Activated CD8-positive, alpha-beta T cell treated with anti-CD3 and anti-CD28 coated beads for 36 hours (primary cell): Measurements from ENCODE around the gene TTF1. TPM values are rescaled to one million over a fixed set of nuclear protein-coding genes. Genes with fewer than 3 reads are reported as not detected.

Experiments used
- ATAC-seq: fragments of 200-7000 bp; cut with Tn5 transposase; one replicate; pipeline ENCODE4 v1.10.0; 2021; ENCODE audit warnings: mild to moderate bottlenecking, moderate library complexity
- CTCF ChIA-PET: fragments of 350-600 bp; sonication (Branson Sonifier 250); formaldehyde crosslinking; loops from one replicate; lab custom pipeline; 2021; ENCODE audit warnings: antibody characterized with exemption; lab: Charles Lee
- POLR2A ChIA-PET: fragments of 350-600 bp; sonication (Branson Sonifier 250); formaldehyde crosslinking; loops from one replicate; lab custom pipeline; 2021; ENCODE audit warnings: antibody characterized with exemption; lab: Charles Lee
- DNase-seq: peaks from one replicate; pipeline ENCODE4 v3.0.0-alpha.2; 2020
- H3K27ac Mint-ChIP-seq: one replicate; pipeline ENCODE4 v1.8.0; 2021; ENCODE audit warnings: mild to moderate bottlenecking, mixed read lengths
- H3K27me3 Mint-ChIP-seq: one replicate; pipeline ENCODE4 v1.8.0; 2021; ENCODE audit warnings: mixed read lengths
- H3K36me3 Mint-ChIP-seq: one replicate; pipeline ENCODE4 v1.8.0; 2021; ENCODE audit warnings: low read depth, mixed read lengths
- H3K4me1 Mint-ChIP-seq: one replicate; pipeline ENCODE4 v1.8.0; 2021; ENCODE audit warnings: low read depth, mixed read lengths
- H3K4me3 Mint-ChIP-seq: one replicate; pipeline ENCODE4 v1.8.0; 2021; ENCODE audit warnings: mild to moderate bottlenecking, moderate library complexity, mixed read lengths
- H3K9me3 Mint-ChIP-seq: one replicate; pipeline ENCODE4 v1.8.0; 2021; ENCODE audit warnings: mixed read lengths
- CTCF ChIP-seq: fragments of 200-600 bp; IDR thresholded peaks from one replicate; pipeline ENCODE4 v1.8.0; 2022; ENCODE audit warnings: antibody characterized with exemption, mild to moderate bottlenecking
- intact Hi-C: fragments of 100-400 bp; cut with micrococcal nuclease; formaldehyde crosslinking; loops from one replicate; pipeline ENCODE4 v1.10.0; 2022
- total RNA-seq, 2 experiments: library from RNA; stranded (reverse); gene quantifications; one replicate each; pipeline ENCODE4 v1.2.3, GENCODE V29; 2021

Gene TTF1
- total RNA-seq, 2 experiments from 2014 or later, result 38.2 to 38.3 TPM

- Mint-ChIP-seq H3K9me3 (no peaks in the 10 kb centered on the region), H3K4me3 (no peak overlapping the region), H3K36me3 (no peaks in the 10 kb centered on the region), H3K27ac (no peak overlapping the region), H3K4me1 (no peaks in the 10 kb centered on the region), H3K27me3 (peaks cover 46% of the 10 kb centered on the region)
- ATAC-seq, result no peak
- no peak for TF ChIP-seq CTCF
- ChIA-PET POLR2A (no interaction called here), CTCF (interaction anchor here (1.5 kb wide), 1 partner anchor 13 kb away, joined by 4 read pairs; no protein-coding TSS in a partner anchor)
- intact Hi-C loops, result no loop called here
- DNase-seq, result no peak
These were observed 18.4 kb upstream of the TTF1 start for GRCh38 chr9:132424857-132425674.

- no peak for DNase-seq
- no peak for TF ChIP-seq CTCF
- ATAC-seq, result no peak
- CTCF ChIA-PET, result interaction anchor here (1.3 to 2.4 kb wide), 2 partner anchors 11 to 126 kb away, joined by 3 to 5 read pairs; no protein-coding TSS in a partner anchor
- POLR2A ChIA-PET, result no interaction called here
- Mint-ChIP-seq H3K4me3 (no peak overlapping the region), H3K4me1 (no peaks in the 10 kb centered on the region), H3K9me3 (no peaks in the 10 kb centered on the region), H3K27me3 (peaks cover 49% of the 10 kb centered on the region), H3K27ac (no peak overlapping the region), H3K36me3 (no peaks in the 10 kb centered on the region)
- intact Hi-C loops, result no loop called here
These were observed 16.9 kb upstream of the TTF1 start for GRCh38 chr9:132423503-132423902.

GRCh38 chr9:132422574-132422973 lies 15.9 kb upstream of the TTF1 start:
- DNase-seq (no peak), ATAC-seq (no peak)
- Mint-ChIP-seq H3K27ac (no peak overlapping the region), H3K36me3 (no peaks in the 10 kb centered on the region), H3K9me3 (no peaks in the 10 kb centered on the region), H3K27me3 (peaks cover 54% of the 10 kb centered on the region), H3K4me1 (no peaks in the 10 kb centered on the region), H3K4me3 (no peak overlapping the region)
- ChIA-PET CTCF (interaction anchor here (2.4 kb wide), 1 partner anchor 10 kb away, joined by 5 read pairs; no protein-coding TSS in a partner anchor), POLR2A (no interaction called here)
- intact Hi-C loops, result no loop called here
- no peak for TF ChIP-seq CTCF

GRCh38 chr9:132418726-132419363 lies 12.2 kb upstream of the TTF1 start:
- intact Hi-C loops, result loop anchor here (10.0 kb wide), 1 partner anchor 376 kb away; no protein-coding TSS in a partner anchor
- H3K9me3 Mint-ChIP-seq, result no peaks in the 10 kb centered on the region
- no peak for DNase-seq
- ChIA-PET CTCF (interaction anchor here (1.0 kb wide), 1 partner anchor 160 kb away, joined by 3 read pairs; no protein-coding TSS in a partner anchor), POLR2A (no interaction called here)
- no peaks in the 10 kb centered on the region for H3K36me3 Mint-ChIP-seq
- no peak overlapping the region for H3K27ac Mint-ChIP-seq
- H3K4me1 Mint-ChIP-seq, result no peaks in the 10 kb centered on the region
- no peak for ATAC-seq
- TF ChIP-seq CTCF, result no peak
- no peak overlapping the region for H3K4me3 Mint-ChIP-seq
- H3K27me3 Mint-ChIP-seq, result peaks cover 49% of the 10 kb centered on the region
